Effector CD4-positive, alpha-beta T cell (primary cell): ENCODE results near the gene INHBB.
"Not testable (repeated sequence)": the region's sequence is repeated elsewhere in the genome, so short reads cannot be mapped to it uniquely, and the experiment has no call there.

Source experiments
- DNase-seq: peaks from one replicate; pipeline ENCODE4 v3.0.0-alpha.2; 2020

The INHBB gene

DNA sequence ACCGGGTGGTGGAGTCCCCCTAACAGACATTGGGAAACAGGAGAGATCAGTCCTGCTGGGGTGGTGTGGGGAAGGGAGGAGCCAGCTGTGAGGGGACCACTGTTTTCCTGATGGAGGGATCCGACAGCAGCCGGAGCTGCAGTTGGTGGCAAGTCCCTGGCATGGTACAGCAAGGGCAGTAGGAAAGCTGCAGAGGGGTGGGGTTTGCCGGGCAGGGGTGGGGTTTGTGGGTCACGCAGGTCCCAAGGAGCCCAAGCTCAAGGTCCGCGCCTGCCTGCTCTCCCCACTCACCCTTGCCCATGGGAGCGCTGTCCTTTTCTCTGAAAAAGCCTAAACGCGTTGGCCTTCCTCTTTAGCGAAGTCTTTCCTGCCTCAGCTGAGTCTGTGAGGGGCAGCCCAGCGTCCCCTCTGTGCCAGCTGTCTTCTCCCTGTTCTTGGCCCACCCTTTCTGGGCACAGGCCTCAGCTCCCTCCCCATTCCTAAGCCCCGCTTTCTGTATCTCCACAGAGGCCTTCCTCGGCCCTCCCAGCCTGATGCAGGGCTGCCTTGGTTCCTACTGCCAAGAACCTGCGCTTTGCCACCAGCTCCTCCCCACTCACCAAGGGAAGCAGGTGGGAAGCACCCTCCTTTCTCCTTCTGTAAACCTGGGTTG is 29.3 kb upstream of the INHBB start:
- no peak for DNase-seq

DNA sequence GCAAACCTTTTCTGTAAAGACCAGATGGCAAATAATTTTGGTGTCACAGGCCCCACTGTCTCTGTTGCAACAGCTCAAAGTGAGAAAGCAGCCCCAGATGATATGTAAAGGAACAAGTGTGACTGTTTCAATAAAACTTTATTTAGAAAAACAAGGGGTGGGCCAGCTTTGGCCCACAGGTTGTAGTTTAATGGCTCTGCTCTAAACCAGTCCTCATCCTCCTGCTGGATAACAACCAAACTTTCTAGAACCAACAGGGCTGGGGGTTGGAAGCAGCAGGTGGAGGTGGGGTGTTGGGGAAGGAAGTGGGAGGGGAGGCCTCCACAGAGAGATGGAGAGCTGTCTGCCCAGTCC is 28.8 kb upstream of the INHBB start:
- no peak for DNase-seq

DNA sequence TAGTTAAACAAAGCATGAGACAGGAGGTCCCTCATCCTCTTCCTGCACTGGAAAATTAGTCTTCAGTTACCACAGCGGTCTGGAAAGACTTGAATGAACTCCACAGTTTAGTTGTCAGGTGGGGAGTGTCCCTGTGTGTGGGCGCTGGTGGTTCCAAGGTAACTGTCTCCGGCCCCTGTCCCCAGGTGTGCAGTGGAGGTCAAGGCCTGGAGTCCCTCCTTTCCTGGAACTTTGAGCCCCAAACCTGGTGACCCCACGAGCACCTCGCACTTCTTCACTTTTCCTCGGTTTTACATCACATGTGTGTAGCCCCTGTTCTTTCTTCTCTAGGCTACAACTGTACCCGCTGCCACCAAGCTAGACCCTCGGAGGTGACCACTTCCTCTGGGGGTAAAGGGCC is 28.0 kb upstream of the INHBB start:
- DNase-seq, result no peak

DNA sequence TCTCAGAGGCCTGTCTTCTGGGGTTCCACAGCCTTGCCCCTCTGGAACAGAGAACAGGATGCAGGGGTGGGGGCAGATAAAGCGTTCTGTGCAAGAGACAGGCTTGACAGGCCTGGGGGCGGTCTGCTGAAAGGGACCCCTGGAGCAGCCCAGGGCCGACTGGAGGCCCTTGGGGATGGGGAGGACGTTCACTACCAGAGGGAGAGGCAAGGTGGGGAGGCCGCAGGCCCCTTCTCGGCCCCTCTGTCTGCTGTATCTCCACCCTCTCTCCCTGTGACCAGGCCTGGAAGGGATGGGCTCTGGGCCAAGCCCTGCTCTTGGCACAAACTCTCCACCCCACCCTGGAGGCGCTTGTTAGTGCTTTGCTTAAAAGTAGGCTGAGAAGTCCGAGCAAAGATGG is 27.3 kb upstream of the INHBB start:
- no peak for DNase-seq

DNA sequence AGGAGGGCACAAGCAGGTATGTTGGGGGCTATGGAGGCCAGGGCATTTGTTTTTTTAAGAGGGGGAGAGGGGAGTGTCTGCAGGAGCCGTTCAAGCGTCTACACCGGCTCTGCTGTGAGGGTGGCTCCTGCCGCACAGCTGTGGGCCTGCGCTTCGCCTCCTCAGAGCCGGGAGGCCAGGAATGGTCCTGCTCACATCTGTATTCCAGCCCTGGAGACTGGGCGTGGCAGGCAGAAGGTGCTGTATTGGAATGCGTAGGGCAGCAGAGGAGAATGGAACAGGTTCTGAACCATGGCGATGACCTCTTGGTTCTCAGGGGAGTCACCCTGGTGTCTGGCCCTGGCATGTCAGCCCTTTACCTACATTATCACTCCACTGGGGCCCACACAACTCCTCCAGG is 26.8 kb upstream of the INHBB start:
- no peak for DNase-seq

DNA sequence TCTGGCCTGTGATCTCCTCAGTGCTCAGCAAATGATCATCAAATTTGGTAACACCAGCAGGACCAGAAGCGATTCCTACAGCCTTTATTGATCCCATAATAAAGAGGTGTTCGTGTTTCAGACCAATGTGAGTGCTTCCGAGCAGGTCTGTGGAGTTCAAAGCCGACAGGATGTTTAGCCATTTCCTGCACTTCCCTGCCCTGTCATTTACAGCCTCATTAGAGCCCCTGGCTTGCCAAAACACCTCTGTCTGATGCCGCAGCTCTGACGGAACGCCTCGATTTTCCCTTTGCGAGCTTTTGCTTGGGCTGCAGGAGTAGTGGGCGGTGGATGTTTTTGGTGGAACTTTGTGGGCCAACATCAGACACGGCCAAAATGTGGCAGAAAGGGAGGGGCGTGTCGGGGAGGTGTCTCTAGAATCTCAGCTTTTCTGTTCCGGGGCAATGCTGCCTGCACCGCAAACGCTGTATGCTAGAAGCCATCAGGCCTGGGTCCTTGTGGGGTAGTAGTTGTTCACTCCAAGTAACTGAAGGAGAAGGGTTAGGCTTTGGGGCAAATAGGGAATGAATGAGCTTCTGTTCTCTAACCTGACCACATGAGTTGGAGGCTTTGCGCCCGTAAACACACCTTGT is 26.1 kb upstream of the INHBB start:
- no peak for DNase-seq

DNA sequence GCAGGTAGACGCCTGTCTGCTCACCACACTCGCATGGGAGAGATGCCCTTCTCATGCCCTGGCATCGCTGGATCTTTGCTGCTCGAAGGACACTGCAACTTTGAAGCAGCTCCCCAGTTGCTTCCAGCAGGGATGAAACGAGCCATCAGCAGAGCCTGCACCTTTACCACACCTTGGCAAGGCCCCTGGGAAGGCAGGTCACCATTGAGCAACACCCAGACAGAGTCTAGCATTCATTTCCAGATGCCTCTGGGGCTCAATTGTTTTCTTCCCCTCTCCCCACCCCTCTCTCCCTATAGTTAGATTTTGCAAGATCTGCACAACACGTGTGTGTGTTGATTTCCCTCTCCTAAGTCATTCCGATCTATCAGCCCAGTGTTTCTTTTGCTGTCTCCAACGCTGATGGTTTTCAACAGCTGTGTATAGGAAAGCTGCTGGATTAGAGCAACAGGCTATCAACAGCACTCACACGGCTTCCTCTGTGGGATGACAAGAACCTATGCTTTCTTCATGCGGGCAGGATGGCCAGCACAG is 25.6 kb upstream of the INHBB start:
- no peak for DNase-seq

DNA sequence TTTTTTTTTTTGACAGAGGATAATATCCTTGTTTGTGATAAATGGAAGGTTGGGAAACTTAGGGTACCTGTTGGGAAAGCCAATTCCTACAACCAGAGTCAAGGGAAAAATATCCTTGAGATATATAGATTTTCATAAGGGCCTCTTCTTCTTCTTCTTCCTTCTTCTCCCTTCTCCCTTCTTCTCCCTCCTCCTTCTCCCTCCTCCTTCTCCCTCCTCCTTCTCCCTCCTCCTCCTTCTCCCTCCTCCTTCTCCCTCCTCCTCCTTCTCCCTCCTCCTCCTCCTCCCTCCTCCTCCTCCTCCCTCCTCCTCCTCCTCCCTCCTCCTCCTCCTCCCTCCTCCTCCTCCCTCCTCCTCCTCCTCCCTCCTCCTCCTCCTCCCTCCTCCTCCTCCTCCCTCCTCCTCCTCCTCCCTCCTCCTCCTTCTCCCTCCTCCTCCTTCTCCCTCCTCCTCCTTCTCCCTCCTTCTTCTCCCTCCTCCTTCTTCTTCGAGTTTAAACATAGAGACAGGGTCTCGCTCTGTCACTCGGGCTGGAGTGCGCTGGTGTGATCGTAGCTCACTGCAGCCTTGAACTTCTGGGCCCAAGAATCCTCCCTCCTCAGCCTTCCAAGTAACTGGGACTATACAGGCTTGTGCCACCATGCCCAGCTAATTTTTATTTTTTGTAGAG is 24.9 kb upstream of the INHBB start:
- not testable (repeated sequence) for DNase-seq

DNA sequence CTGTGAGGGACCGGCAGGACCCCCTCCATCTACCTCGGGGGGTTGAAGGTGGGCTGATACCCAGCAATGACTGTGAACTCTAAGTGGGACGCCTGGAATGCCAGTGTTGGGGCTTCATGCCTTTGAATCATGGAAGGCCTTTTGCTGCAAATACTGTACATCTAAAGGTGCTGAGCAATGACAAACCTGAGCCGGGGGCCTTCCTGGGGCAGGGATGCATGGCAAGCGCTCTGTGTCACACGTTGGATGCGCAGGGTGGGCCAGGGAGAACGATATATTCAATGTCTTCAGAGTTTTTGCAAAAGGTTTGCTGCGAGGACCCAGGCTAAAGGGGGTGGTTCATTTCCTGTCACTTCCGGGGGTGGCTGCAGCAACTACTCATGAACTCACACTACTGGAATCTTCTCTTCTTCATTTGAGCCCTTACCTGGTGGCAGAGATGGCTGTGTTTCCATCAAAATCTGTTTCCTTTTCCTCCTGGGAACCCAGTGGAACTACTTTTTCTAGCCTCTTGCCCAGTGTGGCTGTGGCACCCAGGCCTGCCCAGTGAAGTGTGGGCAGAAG is 24.1 kb upstream of the INHBB start:
- DNase-seq, result no peak

DNA sequence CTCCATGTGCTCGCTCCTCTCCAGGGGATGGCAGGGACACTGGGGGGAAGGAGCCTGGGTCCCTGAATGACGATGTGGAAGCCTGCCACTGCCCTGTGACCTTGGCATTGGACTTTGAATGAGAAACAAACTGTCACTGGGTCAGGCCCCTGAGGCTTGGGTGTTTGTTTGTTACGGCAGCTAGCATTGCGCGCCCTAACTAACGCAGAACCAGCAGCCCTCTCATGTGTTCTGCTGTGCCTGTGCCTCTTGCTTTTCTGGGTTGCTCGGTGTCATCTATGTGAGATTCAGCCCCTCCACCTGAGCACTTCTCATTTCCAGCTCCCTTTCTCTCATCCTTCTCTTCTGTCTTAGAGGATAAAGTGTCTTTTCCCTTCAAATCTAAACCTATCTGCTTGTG is 23.6 kb upstream of the INHBB start:
- no peak for DNase-seq

DNA sequence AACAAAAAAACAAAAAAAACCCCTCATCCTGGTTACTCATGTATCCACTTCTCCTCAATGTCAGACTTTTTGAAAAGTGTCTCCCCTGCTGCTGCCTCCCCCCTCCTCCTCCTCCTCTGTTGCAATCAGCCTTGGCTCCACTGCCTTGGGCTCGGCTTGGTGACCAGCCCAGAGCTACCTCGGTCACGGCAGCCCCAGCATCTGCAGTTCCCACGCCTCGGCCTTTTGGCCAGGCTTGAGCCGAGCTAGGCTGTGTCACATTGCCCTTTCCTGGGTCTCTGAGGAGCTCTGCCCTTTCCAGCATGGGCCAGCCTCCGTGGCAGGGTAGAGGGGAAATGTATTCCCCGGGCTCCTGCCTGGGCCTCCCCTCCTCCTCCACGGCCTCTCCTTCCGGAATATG is 22.7 kb upstream of the INHBB start:
- no peak for DNase-seq

DNA sequence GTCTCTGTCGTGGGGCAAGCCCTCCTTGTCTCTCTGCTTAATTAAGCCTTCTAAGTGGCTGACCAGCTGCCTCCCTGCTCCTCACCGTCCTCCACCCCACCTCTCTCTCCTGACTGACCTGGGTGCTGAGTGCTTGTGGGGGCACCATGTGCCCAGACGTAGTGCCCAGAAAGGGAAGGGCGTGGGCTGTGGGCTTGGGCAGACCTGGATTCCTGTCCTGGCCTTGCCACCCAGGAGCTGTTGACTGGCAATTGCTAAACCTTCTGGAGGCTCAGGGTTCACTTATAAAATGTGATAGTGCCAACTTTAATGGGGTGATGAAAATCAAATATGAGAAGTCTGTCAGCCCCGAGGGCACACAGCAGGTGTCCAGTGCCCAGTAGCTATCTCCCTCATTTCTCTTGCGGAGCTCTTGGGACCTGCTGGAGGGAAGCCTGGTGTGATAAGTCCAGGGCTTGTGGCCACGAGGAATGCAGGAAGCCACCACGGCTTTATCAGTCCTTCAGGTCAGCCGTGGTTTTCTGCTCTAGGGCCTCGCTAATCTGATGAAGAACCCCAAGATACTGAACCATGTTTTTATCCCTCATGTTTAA is 22.0 kb upstream of the INHBB start:
- DNase-seq, result no peak

DNA sequence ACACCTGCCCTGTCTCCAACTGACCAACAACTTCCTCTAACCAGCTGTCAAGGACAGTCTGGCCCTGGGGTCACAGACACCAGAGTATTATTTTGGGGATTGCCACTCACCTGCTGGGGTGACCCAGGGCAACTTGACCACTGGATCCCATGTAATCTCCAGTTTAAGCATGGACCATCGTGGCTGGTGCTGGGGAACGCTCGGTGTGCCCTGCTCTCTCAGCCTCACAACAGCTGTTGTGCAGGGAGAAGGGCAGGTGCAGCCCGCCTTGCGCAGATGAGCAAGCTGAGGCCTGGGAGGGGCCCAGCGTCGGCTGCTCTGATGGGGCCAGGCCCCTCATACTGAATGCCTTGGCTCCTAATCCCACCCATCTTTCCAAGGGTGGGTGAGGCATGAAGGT is 21.0 kb upstream of the INHBB start:
- no peak for DNase-seq

DNA sequence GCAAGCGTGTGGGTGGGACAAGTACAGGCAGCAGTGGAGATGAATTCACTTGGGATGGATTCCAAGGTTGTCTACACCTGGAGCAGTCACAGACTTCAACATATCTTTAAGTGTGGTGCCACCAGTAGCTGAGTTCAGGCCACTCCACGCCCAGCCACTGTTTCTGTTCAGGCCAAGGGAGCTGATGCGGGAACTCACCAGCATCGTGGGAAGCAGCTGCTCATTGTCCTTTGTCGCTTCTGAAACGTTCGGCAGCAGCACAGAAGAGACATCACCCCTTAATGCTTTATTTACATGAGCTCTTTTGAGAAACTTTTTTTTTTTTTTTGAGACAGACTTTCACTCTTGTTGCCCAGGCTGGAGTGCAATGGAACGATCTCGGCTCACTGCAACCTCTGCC is 19.9 kb upstream of the INHBB start:
- DNase-seq, result no peak

DNA sequence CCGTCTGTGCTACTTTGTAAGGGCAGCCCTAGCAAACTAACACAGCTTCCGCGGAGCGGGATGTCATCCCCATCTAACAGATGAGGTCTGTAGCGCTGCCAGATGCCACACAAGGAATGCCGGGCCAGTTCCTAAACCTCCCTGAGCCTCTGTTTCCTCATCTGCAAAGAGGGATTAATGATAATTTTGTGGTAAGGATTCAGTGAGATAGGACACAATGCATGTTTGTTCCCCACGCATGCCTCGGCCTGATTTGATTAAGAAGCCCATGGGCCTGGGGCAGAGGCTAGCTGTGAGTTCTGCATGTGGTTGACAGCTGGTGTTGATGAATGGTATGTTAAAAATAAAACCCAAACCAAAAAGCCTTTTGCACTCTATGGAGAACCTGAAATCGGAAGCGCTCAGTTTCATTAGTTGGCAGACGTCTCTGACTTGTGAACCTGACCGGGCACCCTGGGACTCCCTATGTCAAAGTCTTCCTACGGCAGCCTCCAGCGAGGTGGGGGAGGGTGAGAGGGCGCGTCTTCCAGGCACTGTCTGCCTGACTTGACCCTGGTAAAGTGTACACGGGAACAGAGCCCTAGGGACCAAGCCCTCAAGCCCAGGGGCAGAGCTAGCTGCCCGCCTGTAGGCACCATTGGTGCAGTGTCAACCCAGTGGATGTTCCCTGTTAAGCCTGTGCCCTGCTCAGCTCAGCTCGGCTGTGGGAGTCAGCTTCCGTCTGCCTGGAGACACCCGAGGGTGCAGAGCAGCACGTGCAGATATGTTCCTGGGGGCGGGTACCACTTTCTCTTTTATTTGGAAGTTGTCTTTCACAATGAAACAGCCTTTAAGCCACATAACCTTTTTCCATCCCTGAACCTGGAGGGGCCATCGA is 14.8 kb upstream of the INHBB start:
- DNase-seq, result no peak

DNA sequence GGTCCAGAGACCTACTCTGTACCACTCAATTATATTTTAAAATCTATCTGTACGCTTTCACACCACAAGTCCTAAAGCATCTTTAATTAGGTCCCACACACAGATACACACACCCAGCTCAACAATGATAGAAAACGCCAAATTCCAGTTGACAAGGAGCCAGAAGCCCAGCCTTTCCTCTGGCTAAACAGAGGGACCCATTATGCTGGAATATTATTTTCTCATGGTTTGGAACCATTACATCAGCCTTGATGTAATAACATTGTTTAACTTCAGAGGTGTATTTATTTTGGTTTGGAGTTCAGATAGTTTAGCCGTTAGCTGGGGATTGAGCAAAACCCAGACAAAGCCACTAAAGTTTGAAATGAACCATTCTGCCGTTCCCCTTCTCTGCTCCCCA is 14.0 kb upstream of the INHBB start:
- no peak for DNase-seq

DNA sequence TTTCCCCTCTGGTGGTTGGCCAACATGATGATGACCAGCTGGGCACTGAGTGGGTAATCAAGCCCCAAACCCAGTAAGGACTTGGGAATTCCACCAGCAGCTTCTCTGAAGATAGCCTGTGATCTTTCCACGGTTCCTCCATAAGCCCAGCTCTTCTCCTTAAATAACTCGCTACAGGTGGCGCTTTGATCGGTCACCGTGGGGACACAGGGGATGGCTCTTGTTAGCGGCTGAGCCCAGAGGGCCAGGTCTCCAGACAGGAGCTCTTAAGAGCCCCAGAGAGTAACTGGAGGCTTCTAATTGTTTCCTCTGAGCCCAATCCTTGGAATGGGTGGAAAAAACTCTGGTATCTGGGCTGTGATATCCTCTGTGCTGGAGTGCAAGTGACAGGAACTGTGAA is 13.6 kb upstream of the INHBB start:
- no peak for DNase-seq

DNA sequence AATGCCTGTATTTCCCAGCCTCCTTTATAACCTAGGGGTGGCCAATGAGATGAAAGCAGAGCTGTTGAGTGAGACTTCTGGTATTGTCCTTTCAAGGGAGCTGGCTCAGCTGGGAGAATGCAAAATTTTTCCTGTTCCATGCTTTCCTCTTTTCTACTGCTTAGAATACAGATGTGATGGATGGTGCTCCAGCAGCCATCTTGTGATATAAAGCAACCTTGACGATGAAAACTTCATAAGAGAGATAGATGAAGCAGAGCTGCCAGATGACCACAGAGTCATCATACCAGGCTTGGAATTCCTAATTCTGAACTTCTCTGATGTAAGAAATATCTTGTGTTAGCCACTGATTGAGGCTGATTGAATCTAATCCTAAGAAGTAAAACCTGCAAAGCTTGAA is 11.9 kb upstream of the INHBB start:
- DNase-seq, result no peak

DNA sequence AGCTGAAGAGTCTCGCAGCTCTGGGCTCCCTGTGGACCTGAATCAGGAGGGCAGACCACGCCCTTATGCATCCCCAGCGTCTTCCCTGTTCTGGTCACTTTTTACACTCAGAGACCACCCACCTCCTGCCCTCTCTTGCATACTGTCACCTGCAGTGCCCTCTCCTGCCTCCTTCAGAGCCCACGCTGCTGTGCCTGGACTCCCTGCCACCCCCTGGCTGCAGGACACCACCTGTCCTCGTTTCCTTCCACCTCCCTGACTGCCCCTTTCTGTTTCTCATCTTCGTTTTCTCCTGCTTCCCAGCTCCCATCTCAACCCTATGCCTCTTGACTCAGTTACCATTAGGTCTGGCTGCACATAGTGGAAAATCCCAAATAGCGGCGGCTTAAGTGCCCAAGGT is 9.2 kb upstream of the INHBB start:
- no peak for DNase-seq

DNA sequence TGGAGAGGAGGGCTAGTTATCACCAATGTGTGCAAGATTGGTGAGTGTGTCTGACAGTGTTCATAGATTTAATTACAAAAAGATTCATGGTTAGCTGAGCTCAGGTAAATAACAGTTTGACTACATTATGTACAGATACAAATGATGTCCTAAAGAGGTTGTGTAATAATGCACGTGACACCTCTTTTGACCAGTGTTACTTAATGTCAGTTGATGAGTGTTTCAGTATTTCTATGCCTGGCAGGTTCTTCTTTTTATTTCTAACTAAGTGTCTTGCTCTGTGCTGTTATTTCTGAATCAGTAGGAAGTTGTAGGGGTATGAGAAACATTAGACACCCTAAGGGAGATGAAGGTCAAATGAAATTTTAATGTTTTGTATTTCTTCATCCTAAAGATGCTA is 7.9 kb upstream of the INHBB start:
- no peak for DNase-seq

DNA sequence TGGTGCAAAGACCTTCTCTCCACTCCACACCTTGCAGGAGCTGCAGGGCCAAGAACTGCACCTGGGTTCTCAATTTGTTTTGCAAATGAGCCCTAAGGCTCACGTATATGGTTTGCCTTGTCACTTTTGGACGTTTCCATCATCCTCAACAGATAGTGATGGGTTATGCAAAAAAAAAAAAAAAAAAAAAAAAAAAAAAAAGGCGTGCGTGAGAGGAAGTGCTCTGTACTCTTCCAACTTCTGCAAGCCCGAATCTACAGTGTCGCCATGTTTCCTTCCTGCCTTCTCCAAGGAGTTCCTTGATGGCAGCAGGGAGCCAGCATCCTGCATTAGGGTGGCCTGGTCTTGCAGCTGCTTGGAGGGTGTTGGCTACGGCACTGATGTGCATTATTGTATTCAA is 4.0 kb upstream of the INHBB start:
- DNase-seq, result no peak

DNA sequence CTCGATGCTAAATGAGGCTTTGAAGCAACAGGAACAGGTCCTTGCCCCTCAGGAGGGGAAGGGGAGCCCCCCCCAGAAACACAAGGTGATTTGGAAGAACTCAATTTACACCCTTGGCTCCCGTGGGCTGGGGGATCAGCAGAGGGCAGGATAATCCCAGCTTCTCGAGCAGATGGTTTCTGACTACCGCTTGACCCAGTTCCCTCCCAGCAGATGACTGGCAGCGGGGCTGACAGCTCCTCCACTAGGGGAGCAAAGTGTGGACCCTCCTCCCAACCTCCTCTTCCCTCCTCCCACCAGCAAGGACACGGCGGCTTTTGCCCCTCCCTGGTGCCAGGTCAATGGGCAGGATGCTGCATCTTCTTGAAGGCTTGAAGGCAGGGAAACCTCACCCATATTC is 3.5 kb upstream of the INHBB start:
- no peak for DNase-seq

DNA sequence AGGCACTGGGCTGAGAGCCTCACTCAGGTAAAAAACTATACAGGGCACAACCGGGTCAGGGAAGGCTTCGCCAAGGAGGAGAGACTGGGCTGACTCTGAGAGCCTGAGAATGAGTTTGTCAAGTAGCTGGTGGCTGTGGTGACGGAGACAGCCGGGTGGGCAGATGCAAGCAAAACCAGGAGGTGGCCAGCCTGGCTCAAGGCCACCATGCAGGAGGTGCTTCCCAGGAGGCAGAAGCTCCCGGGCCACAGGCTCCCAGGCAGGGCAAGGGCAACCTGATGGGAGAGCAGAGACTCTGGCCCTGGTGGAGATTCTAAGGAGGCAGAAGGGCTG is 2.9 kb upstream of the INHBB start:
- no peak for DNase-seq
